ENCODE measurements around the gene N4BP2.

GRCh38 chr4:40193016-40193571 is 136.4 kb downstream of the N4BP2 start:
- TF ChIP-seq POLR2A (IDR thresholded peaks at IDR 0.05) (no peak), CTCF (IDR thresholded peaks at IDR 0.05) (no peak)

Data from ovary (tissue), 3 donors.